MM.1S (cell line): ENCODE measurements around the gene SLC4A4.
A peak's percentile ranks its signal among the peaks of the same experiment; 100 is the strongest.

Experiments used
- DNase-seq: peaks from one replicate; pipeline ENCODE4 v3.0.0-alpha.2; 2015
- H2AFZ ChIP-seq: fragments of 300-600 bp; sonication (generic); 2 replicates; pipeline ENCODE4 v1.6.0; 2016; ENCODE audit warnings: antibody characterized with exemption, low read length
- H3F3A ChIP-seq: fragments of 300-600 bp; sonication (generic); 2 replicates; pipeline ENCODE4 v1.6.1; 2016; ENCODE audit warnings: mild to moderate bottlenecking, antibody characterized with exemption, low read length, moderate library complexity, mixed read lengths; ENCODE audit not compliant: insufficient read depth
- H3K27ac ChIP-seq: fragments of 300-600 bp; sonication (generic); 2 replicates; pipeline ENCODE4 v1.5.1; 2016; ENCODE audit warnings: mild to moderate bottlenecking, low read length
- H3K27me3 ChIP-seq: fragments of 300-600 bp; sonication (generic); replicated peaks from 2 replicates; pipeline ENCODE4 v1.6.0; 2016; ENCODE audit warnings: low read length; ENCODE audit not compliant: insufficient read depth
- H3K36me3 ChIP-seq: fragments of 300-600 bp; sonication (generic); replicated peaks from 2 replicates; pipeline ENCODE4 v1.6.1; 2016; ENCODE audit warnings: mild to moderate bottlenecking, low read length, mixed read lengths; ENCODE audit not compliant: insufficient read depth
- H3K4me1 ChIP-seq: fragments of 300-600 bp; sonication (generic); 2 replicates; pipeline ENCODE4 v1.6.1; 2016; ENCODE audit warnings: low read length, mixed read lengths
- H3K4me2 ChIP-seq: fragments of 300-600 bp; sonication (generic); 2 replicates; pipeline ENCODE4 v1.6.0; 2016; ENCODE audit warnings: low read depth, low read length
- H3K4me3 ChIP-seq: fragments of 300-600 bp; sonication (generic); 2 replicates; pipeline ENCODE4 v1.5.1; 2016; ENCODE audit warnings: low read length, mixed read lengths
- H3K79me2 ChIP-seq: fragments of 300-600 bp; sonication (generic); 2 replicates; pipeline ENCODE4 v1.6.1; 2016; ENCODE audit warnings: mixed run types, low read length, mixed read lengths
- H3K9ac ChIP-seq: fragments of 300-600 bp; sonication (generic); 2 replicates; pipeline ENCODE4 v1.6.1; 2016; ENCODE audit warnings: low read length, mixed read lengths
- H3K9me2 ChIP-seq: fragments of 300-600 bp; sonication (generic); replicated peaks from 2 replicates; pipeline ENCODE4 v1.6.1; 2016; ENCODE audit warnings: mild to moderate bottlenecking, low read length, mixed read lengths; ENCODE audit not compliant: insufficient read depth
- H3K9me3 ChIP-seq: fragments of 300-600 bp; sonication (generic); replicated peaks from 2 replicates; pipeline ENCODE4 v1.6.1; 2016; ENCODE audit warnings: mild to moderate bottlenecking, low read length, mixed read lengths; ENCODE audit not compliant: insufficient read depth
- H4K20me1 ChIP-seq: fragments of 300-600 bp; sonication (generic); 2 replicates; pipeline ENCODE4 v1.6.1; 2016; ENCODE audit warnings: mild to moderate bottlenecking, low read length, moderate library complexity, mixed read lengths; ENCODE audit not compliant: insufficient read depth
- EZH2 ChIP-seq: fragments of 300-600 bp; sonication (generic); optimal IDR thresholded peaks from 2 replicates; pipeline ENCODE3; 2017; ENCODE audit warnings: low read depth, mild to moderate bottlenecking, antibody characterized with exemption, low read length, mixed read lengths
- EZH2phosphoT487 ChIP-seq: fragments of 300-600 bp; sonication (generic); IDR thresholded peaks from 2 replicates; pipeline ENCODE4 v1.6.1; 2018; ENCODE audit warnings: antibody characterized with exemption, low read length
- TF ChIP-seq, protein P1 (sequence below): fragments of 300-600 bp; sonication (generic); IDR thresholded peaks from 2 replicates; pipeline ENCODE4 v1.5.1; 2016; ENCODE audit warnings: antibody characterized with exemption, low read length, mixed read lengths

The SLC4A4 gene

DNA sequence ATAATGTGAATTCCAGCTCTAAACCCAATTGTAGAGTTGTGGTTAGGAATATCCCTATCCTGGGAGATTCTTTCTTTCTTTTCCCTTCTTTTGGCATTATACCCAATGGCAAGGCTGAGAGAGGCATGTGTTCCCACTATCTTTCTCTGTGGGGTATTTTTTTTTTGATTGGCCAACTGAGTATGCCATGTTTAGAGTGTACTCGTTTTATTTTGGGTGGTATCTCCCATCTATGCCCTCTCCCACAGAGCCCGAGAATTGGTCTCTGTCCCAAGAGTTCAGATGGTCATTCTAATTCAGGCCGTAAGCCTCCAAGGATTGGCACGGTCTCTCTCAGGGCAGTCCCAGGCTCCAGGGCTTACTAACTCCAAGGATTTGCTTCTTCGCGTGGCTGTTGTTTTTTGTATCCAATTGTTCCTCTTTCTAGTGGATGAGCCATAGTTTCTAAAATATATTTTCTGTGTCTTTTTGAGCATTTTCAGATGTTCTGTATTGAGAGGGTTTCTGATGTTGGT lies 198.8 kb downstream of the SLC4A4 start:
- no peak overlapping the region for H3K4me2 ChIP-seq
- TF ChIP-seq, protein P1, sequence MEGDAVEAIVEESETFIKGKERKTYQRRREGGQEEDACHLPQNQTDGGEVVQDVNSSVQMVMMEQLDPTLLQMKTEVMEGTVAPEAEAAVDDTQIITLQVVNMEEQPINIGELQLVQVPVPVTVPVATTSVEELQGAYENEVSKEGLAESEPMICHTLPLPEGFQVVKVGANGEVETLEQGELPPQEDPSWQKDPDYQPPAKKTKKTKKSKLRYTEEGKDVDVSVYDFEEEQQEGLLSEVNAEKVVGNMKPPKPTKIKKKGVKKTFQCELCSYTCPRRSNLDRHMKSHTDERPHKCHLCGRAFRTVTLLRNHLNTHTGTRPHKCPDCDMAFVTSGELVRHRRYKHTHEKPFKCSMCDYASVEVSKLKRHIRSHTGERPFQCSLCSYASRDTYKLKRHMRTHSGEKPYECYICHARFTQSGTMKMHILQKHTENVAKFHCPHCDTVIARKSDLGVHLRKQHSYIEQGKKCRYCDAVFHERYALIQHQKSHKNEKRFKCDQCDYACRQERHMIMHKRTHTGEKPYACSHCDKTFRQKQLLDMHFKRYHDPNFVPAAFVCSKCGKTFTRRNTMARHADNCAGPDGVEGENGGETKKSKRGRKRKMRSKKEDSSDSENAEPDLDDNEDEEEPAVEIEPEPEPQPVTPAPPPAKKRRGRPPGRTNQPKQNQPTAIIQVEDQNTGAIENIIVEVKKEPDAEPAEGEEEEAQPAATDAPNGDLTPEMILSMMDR, result no peak
- TF ChIP-seq EZH2, result no peak
- TF ChIP-seq EZH2phosphoT487, result no peak
- H3K9ac ChIP-seq, result no peak overlapping the region

DNA sequence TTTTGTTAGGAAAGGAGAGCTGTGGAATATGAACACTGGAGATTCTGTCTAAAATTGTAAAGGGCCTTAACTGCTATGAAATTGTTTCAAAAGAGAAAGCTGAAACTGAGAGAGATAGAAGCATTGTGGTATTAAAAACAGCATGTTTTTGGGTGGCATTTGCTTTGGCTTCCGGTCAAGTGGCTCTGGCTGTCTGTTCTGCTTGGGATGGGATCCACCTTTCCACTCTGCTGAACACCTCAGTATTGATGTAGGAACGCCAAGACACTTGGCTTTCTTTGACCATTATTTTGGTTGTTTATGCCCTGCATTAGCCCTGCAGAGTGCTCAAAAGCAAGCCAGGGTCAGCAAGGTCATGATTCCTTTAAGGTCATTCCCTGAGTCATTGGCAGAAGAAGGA lies 199.7 kb downstream of the SLC4A4 start:
- H3K4me3 ChIP-seq, result no peak overlapping the region
- no peaks in the 10 kb centered on the region for H3K9me2 ChIP-seq
- no peaks in the 10 kb centered on the region for H4K20me1 ChIP-seq
- no peaks in the 10 kb centered on the region; the same call in 1 of the 2 replicates for H3K9me3 ChIP-seq
- peaks cover 4% of the 10 kb centered on the region; the same call in 1 of the 2 replicates for H3K4me1 ChIP-seq
- no peak overlapping the region for H2AFZ ChIP-seq
- no peak overlapping the region for H3K27ac ChIP-seq
- H3K36me3 ChIP-seq, result no peaks in the 10 kb centered on the region
- no peaks in the 10 kb centered on the region for H3K79me2 ChIP-seq
- no peaks in the 10 kb centered on the region for H3F3A ChIP-seq
- H3K27me3 ChIP-seq, result no peaks in the 10 kb centered on the region
- DNase-seq, result no peak
- TF ChIP-seq EZH2, result no peak
- TF ChIP-seq, protein P1, result no peak
- TF ChIP-seq EZH2phosphoT487, result no peak
- H3K9ac ChIP-seq, result no peak overlapping the region
- no peak overlapping the region for H3K4me2 ChIP-seq

More for the DNA sequence above, 198.8 kb downstream of the SLC4A4 start:
- Histone ChIP-seq H3K36me3 (no peaks in the 10 kb centered on the region), H3K27me3 (no peaks in the 10 kb centered on the region), H4K20me1 (no peaks in the 10 kb centered on the region), H3K4me1 (peaks cover 4% of the 10 kb centered on the region; the same call in 1 of the 2 replicates), H2AFZ (no peak overlapping the region), H3K4me3 (no peak overlapping the region), H3K9me3 (no peaks in the 10 kb centered on the region; the same call in 1 of the 2 replicates), H3F3A (no peaks in the 10 kb centered on the region), H3K9me2 (no peaks in the 10 kb centered on the region), H3K27ac (no peak overlapping the region), H3K79me2 (no peaks in the 10 kb centered on the region)
- no peak for DNase-seq

DNA sequence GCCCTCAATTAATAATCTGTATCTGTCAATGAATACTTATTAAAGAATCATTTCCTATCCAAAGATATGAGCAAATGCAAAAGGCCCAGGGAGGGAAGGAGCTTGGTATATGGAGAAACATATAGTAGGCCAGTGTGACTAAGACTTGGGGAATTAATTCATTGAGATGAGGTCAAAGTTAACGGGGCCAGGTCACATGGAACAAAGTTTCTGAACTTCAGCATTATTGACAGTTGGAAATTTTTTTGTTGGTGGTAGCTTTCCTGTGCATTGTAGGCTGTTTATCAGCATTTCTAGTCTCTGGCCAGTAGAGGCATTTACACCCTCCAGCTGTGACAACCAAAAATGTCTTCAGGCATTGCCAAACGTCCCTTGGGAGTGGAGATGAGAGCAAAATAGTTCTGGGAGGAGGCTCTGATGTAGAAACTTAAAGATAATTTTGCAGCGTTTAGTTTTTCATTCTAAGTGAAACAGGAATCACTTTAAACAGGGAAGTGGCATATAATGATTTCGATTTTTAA lies 202.0 kb downstream of the SLC4A4 start:
- TF ChIP-seq EZH2 (no peak), EZH2phosphoT487 (no peak)
- TF ChIP-seq, protein P1, result peak; percentile 13; the same call in 1 of the 2 replicates
- Histone ChIP-seq H3K9me3 (no peaks in the 10 kb centered on the region; the same call in 1 of the 2 replicates), H3K27ac (no peak overlapping the region), H3K4me3 (no peak overlapping the region), H3K27me3 (no peaks in the 10 kb centered on the region), H3K9ac (no peak overlapping the region), H2AFZ (no peak overlapping the region), H3K79me2 (no peaks in the 10 kb centered on the region), H3K36me3 (no peaks in the 10 kb centered on the region), H3K4me1 (peaks cover 4% of the 10 kb centered on the region; the same call in 1 of the 2 replicates), H3K9me2 (no peaks in the 10 kb centered on the region), H4K20me1 (no peaks in the 10 kb centered on the region), H3K4me2 (no peak overlapping the region), H3F3A (no peaks in the 10 kb centered on the region)
- no peak for DNase-seq
